Stomach (tissue), 4 donors: ENCODE data around the gene HNRNPU.

Source experiments
- EP300 ChIP-seq: sonication (generic); formaldehyde crosslinking; IDR thresholded peaks from one replicate; pipeline ENCODE4 v1.6.1; 2017; ENCODE audit warnings: antibody characterized with exemption
- POLR2A ChIP-seq, 4 donors: fragments of 450-650 bp; IDR thresholded peaks; one replicate each; pipeline ENCODE4 v1.6.1; 2016; ENCODE audit warnings: antibody characterized with exemption in 4 of 4, control low read depth in 2 of 4, mild to moderate bottlenecking in 1 of 4, moderate library complexity in 1 of 4
- POLR2AphosphoS5 ChIP-seq, 3 donors: sonication (generic); formaldehyde crosslinking; IDR thresholded peaks; one replicate each; pipeline ENCODE4 v1.6.1; 2016; ENCODE audit warnings: antibody characterized with exemption in 3 of 3
- TF ChIP-seq, protein P1 (sequence below), 7 experiments: fragments of 450-650 bp in 4 of 7; fragments of 200-600 bp in 3 of 7; sonication (generic) in 3 of 7; IDR thresholded peaks; one replicate each; pipeline ENCODE4 v1.5.1; 2016 to 2019; ENCODE audit warnings: antibody characterized with exemption in 7 of 7, control low read depth in 2 of 7, mild to moderate bottlenecking in 1 of 7

DNA sequence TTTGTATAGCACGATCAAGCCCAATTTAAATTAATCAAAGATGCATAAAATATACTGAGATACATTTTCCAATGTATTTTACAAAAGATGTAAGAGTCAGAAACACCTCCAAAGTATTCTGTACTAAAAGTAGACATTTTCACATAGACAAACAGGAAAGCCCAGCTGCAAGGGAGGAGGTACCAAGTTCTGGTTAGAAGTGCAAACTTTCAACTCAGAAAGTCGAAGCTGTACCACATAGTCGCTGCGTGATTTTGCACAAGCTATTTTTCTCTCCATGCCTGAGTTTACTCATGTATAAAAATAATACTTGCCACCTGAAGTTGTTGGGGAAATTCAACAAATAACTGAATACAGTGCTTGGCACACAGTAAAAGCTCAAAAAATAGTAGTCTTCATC, 5.6 kb upstream of the HNRNPU start:
- TF ChIP-seq, protein P1, sequence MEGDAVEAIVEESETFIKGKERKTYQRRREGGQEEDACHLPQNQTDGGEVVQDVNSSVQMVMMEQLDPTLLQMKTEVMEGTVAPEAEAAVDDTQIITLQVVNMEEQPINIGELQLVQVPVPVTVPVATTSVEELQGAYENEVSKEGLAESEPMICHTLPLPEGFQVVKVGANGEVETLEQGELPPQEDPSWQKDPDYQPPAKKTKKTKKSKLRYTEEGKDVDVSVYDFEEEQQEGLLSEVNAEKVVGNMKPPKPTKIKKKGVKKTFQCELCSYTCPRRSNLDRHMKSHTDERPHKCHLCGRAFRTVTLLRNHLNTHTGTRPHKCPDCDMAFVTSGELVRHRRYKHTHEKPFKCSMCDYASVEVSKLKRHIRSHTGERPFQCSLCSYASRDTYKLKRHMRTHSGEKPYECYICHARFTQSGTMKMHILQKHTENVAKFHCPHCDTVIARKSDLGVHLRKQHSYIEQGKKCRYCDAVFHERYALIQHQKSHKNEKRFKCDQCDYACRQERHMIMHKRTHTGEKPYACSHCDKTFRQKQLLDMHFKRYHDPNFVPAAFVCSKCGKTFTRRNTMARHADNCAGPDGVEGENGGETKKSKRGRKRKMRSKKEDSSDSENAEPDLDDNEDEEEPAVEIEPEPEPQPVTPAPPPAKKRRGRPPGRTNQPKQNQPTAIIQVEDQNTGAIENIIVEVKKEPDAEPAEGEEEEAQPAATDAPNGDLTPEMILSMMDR (IDR thresholded peaks at IDR 0.05) = no peak
- TF ChIP-seq POLR2AphosphoS5 (IDR thresholded peaks at IDR 0.05) (no peak), POLR2A (IDR thresholded peaks at IDR 0.05) (no peak), EP300 (no peak)
